ENCODE data around the gene SLC2A13.

Gene SLC2A13

GRCh38 chr12:39782026-39782545 lies 323.8 kb downstream of the SLC2A13 start:
- no peak for TF ChIP-seq CTCF (IDR thresholded peaks at IDR 0.05; ENCODE audit: insufficient read depth, low read depth, low read length, missing control alignments)
- no peak for DNase-seq (ENCODE audit: low read depth)

GRCh38 chr12:39780913-39781446 lies 324.9 kb downstream of the SLC2A13 start:
- DNase-seq (ENCODE audit: low read depth): no peak
- TF ChIP-seq CTCF (IDR thresholded peaks at IDR 0.05; ENCODE audit: insufficient read depth, low read depth, low read length, missing control alignments): no peak

More at GRCh38 chr12:39782026-39782545, 323.8 kb downstream of the SLC2A13 start:
- H3K4me3 ChIP-seq (ENCODE audit: low read length): no peak overlapping the region

GRCh38 chr12:39780411-39780912 lies 325.4 kb downstream of the SLC2A13 start:
- H3K4me3 ChIP-seq (ENCODE audit: low read length): no peak overlapping the region
- TF ChIP-seq CTCF (IDR thresholded peaks at IDR 0.05; ENCODE audit: insufficient read depth, low read depth, low read length, missing control alignments): no peak
- DNase-seq (ENCODE audit: low read depth): no peak

More at GRCh38 chr12:39780913-39781446, 324.9 kb downstream of the SLC2A13 start:
- no peak overlapping the region for H3K4me3 ChIP-seq (ENCODE audit: low read length)

GRCh38 chr12:39779768-39780340 lies 326.0 kb downstream of the SLC2A13 start:
- TF ChIP-seq CTCF (IDR thresholded peaks at IDR 0.05; ENCODE audit: insufficient read depth, low read depth, low read length, missing control alignments): no peak
- H3K4me3 ChIP-seq (ENCODE audit: low read length): no peak overlapping the region
- no peak for DNase-seq (ENCODE audit: low read depth)

- H3K4me3 ChIP-seq (ENCODE audit: low read length): no peak overlapping the region
- no peak for DNase-seq (ENCODE audit: low read depth)
- no peak for TF ChIP-seq CTCF (IDR thresholded peaks at IDR 0.05; ENCODE audit: insufficient read depth, low read depth, low read length, missing control alignments)
Observed at GRCh38 chr12:39777465-39777864, 328.4 kb downstream of the SLC2A13 start.

GRCh38 chr12:39773266-39773665 lies 332.6 kb downstream of the SLC2A13 start:
- no peak for TF ChIP-seq CTCF (IDR thresholded peaks at IDR 0.05; ENCODE audit: insufficient read depth, low read depth, low read length, missing control alignments)
- H3K4me3 ChIP-seq (ENCODE audit: low read length): no peak overlapping the region
- DNase-seq (ENCODE audit: low read depth): no peak
